GM12872 (cell line): ENCODE measurements around the gene SAMM50.

Experiments
- CTCF ChIP-seq: IDR thresholded peaks from 3 replicates; pipeline ENCODE4 v1.5.1; 2011; ENCODE audit warnings: low read depth, mild to moderate bottlenecking, low read length, moderate library complexity; ENCODE audit not compliant: insufficient read depth

The SAMM50 gene

DNA sequence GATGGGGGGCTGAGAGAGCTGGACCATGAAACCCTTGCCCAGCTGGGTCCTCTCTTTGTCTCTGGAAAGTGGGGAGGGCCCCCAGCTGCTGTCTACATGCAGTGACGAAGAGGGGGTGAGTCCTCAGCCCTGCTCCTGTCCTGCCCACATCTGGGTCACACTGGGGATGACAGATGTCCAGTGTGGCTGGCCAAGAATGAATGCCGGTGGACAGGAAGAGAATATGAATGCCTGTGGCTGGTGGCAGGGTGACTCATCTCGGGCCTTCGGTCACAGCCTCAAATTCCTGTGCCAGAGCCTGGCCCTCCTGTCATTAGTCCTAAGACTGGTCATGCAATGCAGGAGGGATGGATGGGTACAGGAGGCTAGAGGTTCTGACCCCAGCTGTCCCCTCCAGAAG, 33.9 kb upstream of the SAMM50 start:
- no peak for TF ChIP-seq CTCF

GRCh38 chr22:43922123-43922522, 33.1 kb upstream of the SAMM50 start:
- TF ChIP-seq CTCF = no peak

GRCh38 chr22:43923191-43923590, 32.1 kb upstream of the SAMM50 start:
- no peak for TF ChIP-seq CTCF

DNA sequence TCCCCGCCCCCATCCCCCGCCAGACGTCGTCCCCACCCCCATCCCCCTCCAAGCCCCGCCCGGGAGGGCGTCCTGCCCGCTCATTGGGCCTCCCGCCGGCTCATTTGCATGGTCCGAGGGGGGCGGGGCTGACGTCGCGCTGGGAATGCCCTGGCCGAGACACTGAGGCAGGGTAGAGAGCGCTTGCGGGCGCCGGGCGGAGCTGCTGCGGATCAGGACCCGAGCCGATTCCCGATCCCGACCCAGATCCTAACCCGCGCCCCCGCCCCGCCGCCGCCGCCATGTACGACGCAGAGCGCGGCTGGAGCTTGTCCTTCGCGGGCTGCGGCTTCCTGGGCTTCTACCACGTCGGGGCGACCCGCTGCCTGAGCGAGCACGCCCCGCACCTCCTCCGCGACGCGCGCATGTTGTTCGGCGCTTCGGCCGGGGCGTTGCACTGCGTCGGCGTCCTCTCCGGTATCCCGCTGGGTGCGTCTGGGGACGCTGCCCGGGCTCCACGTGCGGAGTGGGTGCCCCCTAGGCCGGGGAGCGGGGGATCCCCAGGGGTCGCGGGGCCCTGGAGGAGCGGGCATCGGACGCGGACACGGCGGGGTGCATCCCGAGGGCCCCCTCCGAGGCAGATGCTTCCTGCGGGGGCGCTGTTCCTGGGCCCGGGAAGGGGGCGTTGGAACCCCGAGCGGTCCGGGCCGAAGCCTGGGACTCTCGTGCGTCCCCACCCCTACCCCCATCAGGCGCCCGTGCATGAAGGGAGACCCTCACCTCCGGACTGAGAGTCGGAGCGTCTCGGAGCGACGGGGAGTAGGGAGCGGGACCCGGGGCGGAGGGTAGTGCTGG, 31.4 kb upstream of the SAMM50 start, which contains the start of gene PNPLA3:
PNPLA3 (plus strand) TSS at position 175 of the 834 bp plus-strand sequence; CDS start at position 282, 107 bp downstream.
- TF ChIP-seq CTCF = no peak

DNA sequence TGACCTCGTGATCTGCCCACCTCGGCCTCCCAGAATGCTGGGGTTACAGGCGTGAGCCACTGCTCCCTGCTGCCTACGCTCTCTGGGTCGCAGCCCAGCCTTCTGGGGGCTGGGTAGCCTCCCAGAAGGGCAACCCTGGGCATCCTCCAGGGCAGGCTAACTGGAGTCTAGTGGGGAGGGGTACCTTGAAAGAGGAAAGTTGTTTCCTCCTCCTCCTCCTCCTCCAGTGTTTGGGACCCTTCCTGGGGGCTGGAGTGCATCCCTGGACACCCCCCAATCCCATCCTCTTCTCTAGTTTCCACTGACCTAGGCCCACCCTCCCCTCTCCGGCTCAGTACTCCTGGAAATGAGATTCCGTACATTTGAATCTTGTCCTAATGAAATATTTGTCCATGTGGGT, 30.4 kb upstream of the SAMM50 start:
- TF ChIP-seq CTCF = no peak

DNA sequence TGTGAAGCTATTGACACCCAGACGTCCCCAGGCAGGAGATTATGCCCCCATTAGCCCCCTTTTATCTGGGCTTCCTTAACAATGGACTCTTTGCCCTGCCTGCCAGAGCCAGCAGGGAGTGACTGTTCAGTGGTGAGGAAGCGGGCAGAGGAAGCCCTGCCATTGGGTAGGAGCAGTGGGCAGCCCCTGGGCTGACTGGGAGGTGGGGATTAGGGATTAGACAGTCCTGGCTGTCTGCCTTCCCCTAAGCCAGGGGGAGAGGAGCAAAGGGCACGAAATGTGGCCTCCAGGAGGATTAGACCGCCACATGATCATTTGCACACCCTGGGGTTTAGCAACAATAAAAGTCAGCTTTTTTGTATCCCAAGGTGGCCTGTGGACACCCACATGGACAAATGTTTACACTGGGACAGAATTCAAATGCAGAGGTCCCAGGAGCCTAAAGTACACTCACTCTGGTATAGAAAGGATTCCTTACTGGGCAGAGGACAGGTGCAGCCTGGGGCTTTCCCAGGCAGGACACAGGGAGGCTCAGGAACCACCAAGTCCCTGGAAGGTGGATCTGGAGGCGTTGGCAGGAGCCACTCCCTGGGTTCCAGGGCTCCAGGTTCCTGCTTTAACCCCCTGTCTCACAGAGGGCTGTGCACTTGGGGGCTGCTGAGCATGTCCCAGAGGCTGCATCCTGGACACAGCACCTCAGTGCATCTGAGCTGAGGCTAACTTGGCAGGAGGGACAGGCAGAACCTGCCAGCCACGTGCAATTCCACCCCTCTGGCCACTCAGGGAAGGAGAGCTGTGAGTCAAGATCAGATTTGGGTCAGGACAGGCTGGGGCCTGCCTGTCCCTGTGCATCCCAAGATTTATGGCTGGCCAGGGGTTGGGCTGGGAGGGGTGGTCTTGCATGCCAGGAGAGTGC, 29.6 kb upstream of the SAMM50 start:
- TF ChIP-seq CTCF = no peak

GRCh38 chr22:43926349-43926710, 28.9 kb upstream of the SAMM50 start:
- no peak for TF ChIP-seq CTCF
